ENCODE results near the gene PPP6R2.
"Not testable (repeated sequence)": the region's sequence is repeated elsewhere in the genome, so short reads cannot be mapped to it uniquely, and the experiment has no call there.

PPP6R2 gene

DNA sequence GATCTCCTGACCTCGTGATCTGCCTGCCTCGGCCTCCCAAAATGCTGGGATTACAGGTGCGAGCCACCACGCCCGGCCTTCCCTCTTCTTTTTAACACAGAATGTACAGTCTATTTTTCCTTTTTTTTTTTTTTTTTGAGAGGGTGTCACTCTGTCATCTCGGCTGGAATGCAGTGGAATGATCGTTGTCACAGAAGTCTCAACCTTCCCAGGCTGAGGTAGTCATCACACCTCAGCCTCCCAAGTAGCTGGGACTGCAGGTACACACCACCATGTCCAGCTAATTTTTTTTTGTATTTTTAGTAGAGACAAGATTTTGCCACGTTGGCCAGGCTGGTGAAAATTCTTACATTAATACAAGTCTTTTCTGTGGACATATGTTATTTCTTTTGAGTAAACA lies 13.1 kb downstream of the PPP6R2 start:
- TF ChIP-seq, protein P1, sequence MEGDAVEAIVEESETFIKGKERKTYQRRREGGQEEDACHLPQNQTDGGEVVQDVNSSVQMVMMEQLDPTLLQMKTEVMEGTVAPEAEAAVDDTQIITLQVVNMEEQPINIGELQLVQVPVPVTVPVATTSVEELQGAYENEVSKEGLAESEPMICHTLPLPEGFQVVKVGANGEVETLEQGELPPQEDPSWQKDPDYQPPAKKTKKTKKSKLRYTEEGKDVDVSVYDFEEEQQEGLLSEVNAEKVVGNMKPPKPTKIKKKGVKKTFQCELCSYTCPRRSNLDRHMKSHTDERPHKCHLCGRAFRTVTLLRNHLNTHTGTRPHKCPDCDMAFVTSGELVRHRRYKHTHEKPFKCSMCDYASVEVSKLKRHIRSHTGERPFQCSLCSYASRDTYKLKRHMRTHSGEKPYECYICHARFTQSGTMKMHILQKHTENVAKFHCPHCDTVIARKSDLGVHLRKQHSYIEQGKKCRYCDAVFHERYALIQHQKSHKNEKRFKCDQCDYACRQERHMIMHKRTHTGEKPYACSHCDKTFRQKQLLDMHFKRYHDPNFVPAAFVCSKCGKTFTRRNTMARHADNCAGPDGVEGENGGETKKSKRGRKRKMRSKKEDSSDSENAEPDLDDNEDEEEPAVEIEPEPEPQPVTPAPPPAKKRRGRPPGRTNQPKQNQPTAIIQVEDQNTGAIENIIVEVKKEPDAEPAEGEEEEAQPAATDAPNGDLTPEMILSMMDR (conservative IDR thresholded peaks at IDR 0.05; ENCODE audit: low read length): no peak
- no peak for DNase-seq (ENCODE audit: low read depth)
- H3K4me3 ChIP-seq (ENCODE audit: low read length): no peak overlapping the region

DNA sequence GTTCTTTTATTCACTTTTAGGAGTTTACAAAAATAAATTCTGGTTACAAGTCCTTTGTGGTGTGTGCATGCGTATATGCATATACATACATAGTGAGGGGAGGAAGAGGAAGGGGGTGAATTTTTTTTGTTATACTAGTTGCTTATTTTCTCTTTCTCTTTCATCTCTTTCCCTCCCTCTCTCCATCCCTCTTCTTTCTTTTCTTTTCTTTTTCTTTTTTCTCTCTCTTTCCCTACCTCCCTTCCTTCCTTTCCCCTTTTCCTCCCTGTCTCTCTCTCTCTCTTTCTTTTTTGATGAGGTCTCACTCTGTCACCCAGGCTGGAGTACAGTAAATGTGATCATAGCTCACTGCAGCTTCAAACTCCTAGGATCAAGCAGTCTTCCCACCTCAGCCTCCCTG lies 14.1 kb downstream of the PPP6R2 start:
- TF ChIP-seq, protein P1 (conservative IDR thresholded peaks at IDR 0.05; ENCODE audit: low read length): no peak
- DNase-seq (ENCODE audit: low read depth): no peak
- H3K4me3 ChIP-seq (ENCODE audit: low read length): no peak overlapping the region

DNA sequence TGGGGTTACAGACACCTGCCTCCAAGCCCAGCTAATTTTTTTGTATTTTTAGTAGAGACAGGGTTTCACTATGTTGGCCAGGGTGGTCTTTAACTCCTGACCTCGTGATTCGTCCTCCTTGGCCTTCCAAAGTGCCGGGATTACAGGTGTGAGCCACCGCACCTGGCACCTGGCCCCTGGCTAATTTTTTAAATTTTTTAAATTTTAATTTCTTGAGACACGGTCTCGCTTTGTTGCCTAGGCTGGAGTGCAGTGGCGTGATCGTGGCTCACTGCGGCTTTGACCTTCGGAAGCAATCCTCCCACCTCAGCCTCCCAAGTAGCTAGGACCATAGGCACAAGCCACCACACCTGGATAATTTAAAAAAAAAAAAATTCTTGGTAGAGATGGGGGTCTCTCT lies 14.6 kb downstream of the PPP6R2 start:
- H3K4me3 ChIP-seq (ENCODE audit: low read length): no peak overlapping the region
- TF ChIP-seq, protein P1 (conservative IDR thresholded peaks at IDR 0.05; ENCODE audit: low read length): no peak
- no peak for DNase-seq (ENCODE audit: low read depth)

DNA sequence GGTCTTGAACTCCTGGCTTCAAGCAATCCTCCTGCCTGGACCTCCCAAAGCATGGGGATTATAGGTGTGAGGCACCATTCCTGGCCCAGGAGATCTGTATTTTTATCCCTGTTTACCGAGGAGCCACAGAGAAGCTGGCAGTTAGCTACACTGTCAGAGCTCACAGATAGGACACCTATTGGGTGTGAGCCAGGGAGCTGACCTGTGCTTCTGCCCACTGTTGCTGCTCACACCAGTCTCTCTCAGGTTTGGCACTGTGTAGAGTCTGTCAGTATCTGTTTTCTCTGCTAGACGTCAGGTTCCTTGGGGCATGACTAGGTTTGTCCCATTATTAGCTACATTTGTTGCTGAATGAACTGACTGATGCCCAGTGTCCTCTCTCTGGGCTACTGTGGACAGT lies 17.5 kb downstream of the PPP6R2 start:
- DNase-seq (ENCODE audit: low read depth): no peak
- TF ChIP-seq, protein P1 (conservative IDR thresholded peaks at IDR 0.05; ENCODE audit: low read length): no peak
- no peak overlapping the region for H3K4me3 ChIP-seq (ENCODE audit: low read length)

DNA sequence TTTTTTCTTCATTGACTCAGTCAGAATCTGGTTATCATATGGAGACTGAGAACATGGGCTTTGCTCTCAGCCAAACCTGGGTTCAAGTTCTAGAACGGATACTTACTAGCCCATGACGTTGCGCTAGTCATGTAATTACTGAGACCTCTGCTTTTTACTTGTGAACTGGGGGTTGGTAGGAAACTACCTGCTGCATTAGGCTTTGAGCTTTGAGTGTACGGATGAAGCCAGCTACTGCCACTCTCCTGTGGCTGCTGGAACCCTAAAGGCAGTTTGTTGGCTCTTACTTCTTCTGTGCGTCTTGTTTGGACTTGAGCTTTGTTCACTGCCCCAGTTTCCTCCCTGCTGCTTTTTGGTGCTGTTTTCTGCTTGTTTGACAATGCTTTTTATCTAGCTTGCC lies 18.1 kb downstream of the PPP6R2 start:
- TF ChIP-seq, protein P1 (conservative IDR thresholded peaks at IDR 0.05; ENCODE audit: low read length): no peak
- no peak for DNase-seq (ENCODE audit: low read depth)
- no peak overlapping the region for H3K4me3 ChIP-seq (ENCODE audit: low read length)

GRCh38 chr22:50361688-50362087 lies 18.6 kb downstream of the PPP6R2 start:
- H3K4me3 ChIP-seq (ENCODE audit: low read length): no peak overlapping the region
- TF ChIP-seq, protein P1 (conservative IDR thresholded peaks at IDR 0.05; ENCODE audit: low read length): no peak
- no peak for DNase-seq (ENCODE audit: low read depth)

- no peak overlapping the region for H3K4me3 ChIP-seq (ENCODE audit: low read length)
- DNase-seq (ENCODE audit: low read depth): no peak
- TF ChIP-seq, protein P1 (conservative IDR thresholded peaks at IDR 0.05; ENCODE audit: low read length): no peak
Measured at GRCh38 chr22:50363166-50363802, 20.2 kb downstream of the PPP6R2 start.

- DNase-seq (ENCODE audit: low read depth); H3K4me3 ChIP-seq (ENCODE audit: low read length): not testable (repeated sequence)
Measured at GRCh38 chr22:50363803-50364194, 20.7 kb downstream of the PPP6R2 start.
